GM12878 (cell line): ENCODE results near the gene CYP46A1. TPM values are rescaled to one million over a fixed set of nuclear protein-coding genes. Genes with fewer than 3 reads are reported as not detected.

Experiments used
- ATAC-seq: fragments of 200-7000 bp; cut with Tn5 transposase; 3 replicates; pipeline ENCODE4 v1.9.1; 2020; ENCODE audit warnings: mild to moderate bottlenecking, moderate library complexity
- BruUV-seq: library from RNA; stranded (reverse); fragments of 400-500 nt; replicated peaks from 2 replicates; lab custom pipeline; 2021; lab: Mats Ljungman, UMichigan
- CTCF ChIA-PET: fragments of 300-600 bp; sonication (Branson Sonifier 250); formaldehyde crosslinking; extraction: SDS; loops from one replicate; lab custom pipeline; 2021; ENCODE audit warnings: inconsistent platforms; lab: Yijun Ruan, JAX
- POLR2A ChIA-PET: fragments of 350-600 bp; formaldehyde crosslinking; extraction: SDS; loops from one replicate; lab custom pipeline; 2021; ENCODE audit warnings: inconsistent platforms; lab: Charles Lee
- RAD21 ChIA-PET: fragments of 300-600 bp; sonication (Branson Sonifier 250); formaldehyde crosslinking; loops from one replicate; lab custom pipeline; 2023; ENCODE audit warnings: antibody characterized with exemption; ENCODE audit not compliant: unreplicated experiment; lab: Charles Lee
- SMC1A ChIA-PET: fragments of 300-600 bp; sonication (Branson Sonifier 250); formaldehyde crosslinking; loops from one replicate; lab custom pipeline; 2023; ENCODE audit not compliant: unreplicated experiment, uncharacterized antibody; lab: Charles Lee
- DNase-seq: peaks from one replicate; pipeline ENCODE4 v3.0.0-alpha.2; 2011; ENCODE audit warnings: low read depth, low spot score
- FAIRE-seq: peaks from 3 replicates; lab custom pipeline; 2011; peaks lifted over from hg19 to GRCh38; lab: Jason Lieb, UNC
- H2AFZ ChIP-seq: 2 replicates; pipeline ENCODE4 v1.6.0; 2011; ENCODE audit warnings: low read depth, low read length, control low read depth; ENCODE audit not compliant: control insufficient read depth
- H3K27ac ChIP-seq: 2 replicates; pipeline ENCODE4 v1.5.1; 2011; ENCODE audit warnings: control low read depth; ENCODE audit not compliant: control insufficient read depth, insufficient read depth
- H3K27me3 ChIP-seq, 2 experiments: replicated peaks in 1 of 2; 2 replicates each; pipeline versions ENCODE4 v1.6.0 to v1.6.1; 2011; ENCODE audit warnings: low read length in 1 of 2; ENCODE audit not compliant: control insufficient read depth in 2 of 2, insufficient read depth in 2 of 2
- H3K36me3 ChIP-seq, 2 experiments: 2 replicates each; pipeline ENCODE4 v1.5.1; 2011; ENCODE audit warnings: low read length in 1 of 2; ENCODE audit not compliant: control insufficient read depth in 2 of 2, insufficient read depth in 2 of 2
- H3K4me1 ChIP-seq: 2 replicates; pipeline ENCODE4 v1.6.1; 2011; ENCODE audit warnings: mild to moderate bottlenecking, low read length, moderate library complexity, mixed read lengths; ENCODE audit not compliant: control insufficient read depth, insufficient read depth
- H3K4me2 ChIP-seq: 2 replicates; pipeline ENCODE4 v1.6.0; 2011; ENCODE audit warnings: control low read depth; ENCODE audit not compliant: control insufficient read depth, insufficient read depth
- H3K4me3 ChIP-seq: fragments of 200-600 bp; sonication (generic); 2 replicates; pipeline ENCODE4 v1.5.1; 2016
- H3K79me2 ChIP-seq: 2 replicates; pipeline ENCODE4 v1.6.0; 2011; ENCODE audit warnings: low read length; ENCODE audit not compliant: control insufficient read depth, insufficient read depth
- H3K9ac ChIP-seq: 2 replicates; pipeline ENCODE4 v1.8.0; 2011; ENCODE audit warnings: low read length, control low read depth, mixed read lengths; ENCODE audit not compliant: control insufficient read depth, insufficient read depth
- H3K9me3 ChIP-seq: replicated peaks from 3 replicates; pipeline ENCODE4 v1.5.1; 2011; ENCODE audit warnings: mild to moderate bottlenecking, low read length; ENCODE audit not compliant: control insufficient read depth, insufficient read depth
- H4K20me1 ChIP-seq: 2 replicates; pipeline ENCODE4 v1.6.0; 2011; ENCODE audit not compliant: control insufficient read depth, insufficient read depth
- CBFB ChIP-seq: IDR thresholded peaks from 2 replicates; pipeline ENCODE4 v1.6.1; 2016; ENCODE audit warnings: antibody characterized with exemption, low read depth
- CHD4 ChIP-seq: fragments of 200-600 bp; sonication (generic); IDR thresholded peaks from 2 replicates; pipeline ENCODE4 v1.6.1; 2016; ENCODE audit warnings: mild to moderate bottlenecking
- HDAC6 ChIP-seq: fragments of 200-600 bp; sonication (generic); IDR thresholded peaks from one replicate; pipeline ENCODE4 v1.8.0; 2017; ENCODE audit warnings: antibody characterized with exemption; ENCODE audit not compliant: unreplicated experiment
- IRF4 ChIP-seq: IDR thresholded peaks from 2 replicates; pipeline ENCODE4 v1.6.1; 2011; ENCODE audit warnings: low read depth, low read length
- MTA3 ChIP-seq: IDR thresholded peaks from 2 replicates; pipeline ENCODE4 v1.6.1; 2012; ENCODE audit warnings: low read length, inconsistent platforms, borderline replicate concordance
- MXI1 ChIP-seq: fragments of 150-350 bp; IDR thresholded peaks from 2 replicates; pipeline ENCODE4 v1.6.1; 2011; ENCODE audit warnings: low read depth, mild to moderate bottlenecking, inconsistent platforms, low read length, improper control_type of control experiment
- NR2C2 ChIP-seq: IDR thresholded peaks from 2 replicates; pipeline ENCODE4 v1.6.1; 2011; ENCODE audit warnings: borderline replicate concordance, low read depth; ENCODE audit not compliant: control insufficient read depth, insufficient read length
- PAX5 ChIP-seq: IDR thresholded peaks from 2 replicates; pipeline ENCODE4 v1.6.1; 2011; ENCODE audit warnings: low read depth, low read length, borderline replicate concordance
- POU2F2 ChIP-seq: IDR thresholded peaks from 3 replicates; pipeline ENCODE4 v1.6.1; 2011; ENCODE audit warnings: low read depth, mild to moderate bottlenecking, low read length, borderline replicate concordance
- RAD51 ChIP-seq: fragments of 450-650 bp; IDR thresholded peaks from 2 replicates; pipeline ENCODE4 v1.6.1; 2016; ENCODE audit warnings: moderate library complexity, mild to moderate bottlenecking, inconsistent platforms
- RELA ChIP-seq: fragments of 450-650 bp; IDR thresholded peaks from 2 replicates; pipeline ENCODE4 v1.8.0; 2014; ENCODE audit warnings: borderline replicate concordance; ENCODE audit not compliant: partially characterized antibody
- SRF ChIP-seq, 2 experiments: IDR thresholded peaks; 2 replicates each; pipeline ENCODE4 v1.6.1; 2011; ENCODE audit warnings: low read depth in 2 of 2, low read length in 2 of 2, mild to moderate bottlenecking in 1 of 2, moderate library complexity in 1 of 2
- ZNF274 ChIP-seq: IDR thresholded peaks from one replicate; pipeline ENCODE4 v1.8.0; 2011; ENCODE audit not compliant: insufficient read length, insufficient read depth
- ZSCAN29 ChIP-seq: fragments of 450-650 bp; IDR thresholded peaks from 2 replicates; pipeline ENCODE4 v1.6.1; 2017; ENCODE audit warnings: mild to moderate bottlenecking, moderate library complexity
- WGBS: methylation state at CpG from one replicate; pipeline ENCODE4 v1.1.6; 2016; ENCODE audit warnings: low lambda C conversion rate; ENCODE audit not compliant: insufficient replicate concordance, insufficient coverage; ENCODE audit errors: missing lambda C conversion rate; 5-methylcytosine and 5-hydroxymethylcytosine counted together
- in situ Hi-C: fragments of 300-500 bp; cut with MboI; formaldehyde crosslinking; loops from 9 replicates; pipeline ENCODE4 v1.14.3; 2018; ENCODE audit warnings: mixed read lengths
- intact Hi-C: fragments of 100-400 bp; cut with micrococcal nuclease; formaldehyde crosslinking; loops from one replicate; pipeline ENCODE4 v1.14.2; 2022; ENCODE audit not compliant: unreplicated experiment
- polyA plus RNA-seq, 11 experiments: library from polyadenylated mRNA; depleted of rRNA in 4 of 11; unstranded in 6 of 11; stranded (reverse) in 5 of 11; fragments of >200 nt; fragmentation: Nextera tagmentation in 4 of 11; fragmentation: Illumina TruSeq in 1 of 11; extraction: Ambion mirVana in 4 of 11; extraction: Trizol in 1 of 11; gene quantifications; 1 replicate in 1 of 11; 2 replicates in 10 of 11; pipeline versions ENCODE4 v1.2.1 to v1.2.3, GENCODE V29; 2011 to 2016; ENCODE audit warnings: inconsistent platforms in 2 of 11, missing spikeins in 2 of 11, low read depth in 1 of 11
- total RNA-seq, 4 experiments: library from RNA; depleted of rRNA in 3 of 4; stranded (reverse); fragments of >200 nt in 3 of 4; fragmentation: Illumina TruSeq in 1 of 4; extraction: Trizol in 1 of 4; gene quantifications; 2 replicates each; pipeline versions ENCODE4 v1.2.1 to v1.2.3, GENCODE V29; 2013 to 2021
- TF ChIP-seq, protein P1 (sequence below): fragments of 450-650 bp; IDR thresholded peaks from 2 replicates; pipeline ENCODE4 v1.6.1; 2018; ENCODE audit warnings: mild to moderate bottlenecking, low read depth, moderate library complexity; ENCODE audit not compliant: partially characterized antibody
- TF ChIP-seq, protein P2 (sequence below): IDR thresholded peaks from 2 replicates; pipeline ENCODE4 v1.6.1; 2011; ENCODE audit warnings: low read depth, mild to moderate bottlenecking, low read length, moderate library complexity, borderline replicate concordance; ENCODE audit errors: extremely low read depth
- TF ChIP-seq, protein P3 (sequence below): fragments of 450-650 bp; IDR thresholded peaks from 2 replicates; pipeline ENCODE4 v1.6.1; 2017; ENCODE audit warnings: low read depth, mild to moderate bottlenecking, moderate library complexity

CYP46A1 gene
- total and polyA plus RNA-seq, 10 of the 15 experiments (the other 5 are each of a cell fraction or from before 2014, with no cell fraction given), result 0.04 to 0.11 TPM; not detected in 8

DNA sequence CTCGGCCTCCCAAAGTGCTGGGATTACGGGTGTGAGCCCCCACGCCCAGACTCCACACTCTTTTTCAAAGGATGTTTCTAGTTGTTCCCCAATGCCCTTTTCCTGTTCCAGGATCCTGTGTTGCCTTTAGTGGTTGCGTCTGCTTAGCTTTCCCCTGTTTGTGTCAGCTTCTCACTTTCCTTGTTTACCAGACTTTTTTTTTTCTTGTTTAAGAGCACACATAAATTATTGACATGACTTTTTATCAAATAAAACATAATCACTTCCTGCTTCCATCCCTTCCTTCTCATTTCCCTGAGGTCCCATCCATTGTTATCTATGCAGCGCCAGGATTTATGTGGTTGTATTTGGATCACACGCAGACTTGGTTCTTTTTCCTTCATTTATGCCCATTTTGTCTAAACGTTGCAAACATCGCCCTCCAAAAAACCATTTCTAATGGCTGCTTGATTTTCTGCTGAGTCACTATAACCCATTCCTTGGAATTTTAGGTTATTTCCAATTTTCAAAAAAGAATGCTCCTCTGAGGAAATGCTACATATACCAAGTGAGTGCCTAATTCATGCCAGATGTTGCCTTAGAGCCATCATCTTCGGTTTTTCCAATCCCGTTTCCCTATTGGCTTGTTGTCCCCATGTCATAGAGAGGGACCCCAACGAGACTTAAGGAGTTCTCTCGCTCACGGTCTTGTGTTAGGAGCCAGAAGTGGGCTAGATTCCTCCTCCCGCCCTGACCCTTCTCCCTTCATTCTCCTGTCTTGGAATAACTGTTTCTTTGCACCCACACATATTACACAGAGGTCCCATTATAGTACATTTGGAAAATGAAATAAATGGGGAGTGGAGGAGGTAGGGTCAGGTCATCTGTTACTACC, 13.5 kb upstream of the CYP46A1 start:
- intact Hi-C loops (no loop called here), in situ Hi-C loops (no loop called here)
- H3K4me1 ChIP-seq, result peaks cover 8% of the 10 kb centered on the region
- H3K27ac ChIP-seq, result no peak overlapping the region
- ChIA-PET POLR2A (no interaction called here), CTCF (no interaction called here), RAD21 (no interaction called here), SMC1A (no interaction called here)
- FAIRE-seq (no peak), ATAC-seq (no peak), DNase-seq (no peak)
- H2AFZ ChIP-seq, result no peak overlapping the region
- no peak overlapping the region for H3K4me2 ChIP-seq
- no peak overlapping the region for H3K9ac ChIP-seq
- H3K36me3 ChIP-seq, result no peaks in the 10 kb centered on the region
- H3K4me3 ChIP-seq, result no peak overlapping the region
- H3K27me3 ChIP-seq, result no peaks in the 10 kb centered on the region
- no peaks in the 10 kb centered on the region for H3K79me2 ChIP-seq
- no TSS peak for BruUV-seq
- H4K20me1 ChIP-seq, result no peaks in the 10 kb centered on the region
- no peaks in the 10 kb centered on the region for H3K9me3 ChIP-seq
- 45% methylated on average over 14 of the region's 14 CpGs for WGBS
- TF ChIP-seq HDAC6, result no peak
- no peak for TF ChIP-seq SRF (IDR thresholded peaks at IDR 0.05; ENCODE audit: low read depth in 2 of 2, low read length in 2 of 2)
- no peak for TF ChIP-seq ZSCAN29
- no peak for TF ChIP-seq CBFB
- no peak for TF ChIP-seq PAX5
- TF ChIP-seq MTA3, result no peak
- no peak for TF ChIP-seq NR2C2
- no peak for TF ChIP-seq POU2F2
- TF ChIP-seq, protein P1, sequence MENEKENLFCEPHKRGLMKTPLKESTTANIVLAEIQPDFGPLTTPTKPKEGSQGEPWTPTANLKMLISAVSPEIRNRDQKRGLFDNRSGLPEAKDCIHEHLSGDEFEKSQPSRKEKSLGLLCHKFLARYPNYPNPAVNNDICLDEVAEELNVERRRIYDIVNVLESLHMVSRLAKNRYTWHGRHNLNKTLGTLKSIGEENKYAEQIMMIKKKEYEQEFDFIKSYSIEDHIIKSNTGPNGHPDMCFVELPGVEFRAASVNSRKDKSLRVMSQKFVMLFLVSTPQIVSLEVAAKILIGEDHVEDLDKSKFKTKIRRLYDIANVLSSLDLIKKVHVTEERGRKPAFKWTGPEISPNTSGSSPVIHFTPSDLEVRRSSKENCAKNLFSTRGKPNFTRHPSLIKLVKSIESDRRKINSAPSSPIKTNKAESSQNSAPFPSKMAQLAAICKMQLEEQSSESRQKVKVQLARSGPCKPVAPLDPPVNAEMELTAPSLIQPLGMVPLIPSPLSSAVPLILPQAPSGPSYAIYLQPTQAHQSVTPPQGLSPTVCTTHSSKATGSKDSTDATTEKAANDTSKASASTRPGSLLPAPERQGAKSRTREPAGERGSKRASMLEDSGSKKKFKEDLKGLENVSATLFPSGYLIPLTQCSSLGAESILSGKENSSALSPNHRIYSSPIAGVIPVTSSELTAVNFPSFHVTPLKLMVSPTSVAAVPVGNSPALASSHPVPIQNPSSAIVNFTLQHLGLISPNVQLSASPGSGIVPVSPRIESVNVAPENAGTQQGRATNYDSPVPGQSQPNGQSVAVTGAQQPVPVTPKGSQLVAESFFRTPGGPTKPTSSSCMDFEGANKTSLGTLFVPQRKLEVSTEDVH, result no peak
- TF ChIP-seq, protein P2, sequence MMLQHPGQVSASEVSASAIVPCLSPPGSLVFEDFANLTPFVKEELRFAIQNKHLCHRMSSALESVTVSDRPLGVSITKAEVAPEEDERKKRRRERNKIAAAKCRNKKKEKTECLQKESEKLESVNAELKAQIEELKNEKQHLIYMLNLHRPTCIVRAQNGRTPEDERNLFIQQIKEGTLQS, result no peak
- TF ChIP-seq ZNF274, result no peak
- no peak for TF ChIP-seq RAD51
- no peak for TF ChIP-seq MXI1
- no peak for TF ChIP-seq RELA
- TF ChIP-seq IRF4, result no peak
- TF ChIP-seq CHD4, result no peak
- TF ChIP-seq, protein P3, sequence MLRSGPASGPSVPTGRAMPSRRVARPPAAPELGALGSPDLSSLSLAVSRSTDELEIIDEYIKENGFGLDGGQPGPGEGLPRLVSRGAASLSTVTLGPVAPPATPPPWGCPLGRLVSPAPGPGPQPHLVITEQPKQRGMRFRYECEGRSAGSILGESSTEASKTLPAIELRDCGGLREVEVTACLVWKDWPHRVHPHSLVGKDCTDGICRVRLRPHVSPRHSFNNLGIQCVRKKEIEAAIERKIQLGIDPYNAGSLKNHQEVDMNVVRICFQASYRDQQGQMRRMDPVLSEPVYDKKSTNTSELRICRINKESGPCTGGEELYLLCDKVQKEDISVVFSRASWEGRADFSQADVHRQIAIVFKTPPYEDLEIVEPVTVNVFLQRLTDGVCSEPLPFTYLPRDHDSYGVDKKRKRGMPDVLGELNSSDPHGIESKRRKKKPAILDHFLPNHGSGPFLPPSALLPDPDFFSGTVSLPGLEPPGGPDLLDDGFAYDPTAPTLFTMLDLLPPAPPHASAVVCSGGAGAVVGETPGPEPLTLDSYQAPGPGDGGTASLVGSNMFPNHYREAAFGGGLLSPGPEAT, result no peak
